ENCODE measurements around the gene TMC2.
"Not testable (repeated sequence)": the region's sequence is repeated elsewhere in the genome, so short reads cannot be mapped to it uniquely, and the experiment has no call there.

TMC2 gene

DNA sequence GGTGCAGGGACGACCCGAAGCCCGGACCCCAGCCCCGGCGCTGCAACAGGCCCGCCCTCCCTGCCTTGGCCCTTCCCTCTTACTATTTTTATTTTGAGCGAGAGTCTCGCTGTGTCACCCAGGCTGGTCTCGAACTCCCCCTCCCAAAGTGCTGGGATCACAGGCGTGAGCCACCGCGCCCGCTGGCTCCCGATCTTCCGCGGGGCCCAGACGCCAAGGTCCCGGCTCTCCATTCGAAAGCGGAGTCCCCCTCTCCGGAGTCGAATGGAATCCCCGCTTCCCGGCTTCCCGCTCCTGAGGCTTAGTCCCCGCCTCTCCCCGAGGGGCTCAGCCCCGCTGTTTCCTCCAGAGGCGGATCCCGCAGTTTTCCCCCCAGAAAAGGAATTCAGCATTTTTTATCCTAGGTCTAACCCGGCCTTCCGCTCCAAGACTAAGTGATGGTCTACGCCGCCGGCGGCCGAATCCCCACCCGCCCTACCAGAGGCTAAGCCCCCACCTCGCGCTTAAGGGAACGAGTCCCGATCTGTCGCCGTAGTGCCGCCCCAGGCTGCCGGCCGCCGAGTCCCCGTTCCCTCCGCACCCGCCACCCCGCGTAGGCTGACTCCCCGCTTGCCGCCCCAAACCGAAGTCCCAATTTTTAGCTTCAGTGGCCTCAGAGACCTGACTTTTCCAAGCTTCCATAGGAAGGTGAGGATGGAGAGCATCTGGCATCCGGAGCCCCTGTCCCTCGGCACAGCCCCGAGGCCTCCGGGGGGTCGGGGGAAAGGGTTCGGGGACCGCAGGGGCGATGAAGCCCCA lies 11.5 kb upstream of the TMC2 start:
- DNase-seq, result peak in 27 of 51 donors; percentile 12 to 83 (median 48)

DNA sequence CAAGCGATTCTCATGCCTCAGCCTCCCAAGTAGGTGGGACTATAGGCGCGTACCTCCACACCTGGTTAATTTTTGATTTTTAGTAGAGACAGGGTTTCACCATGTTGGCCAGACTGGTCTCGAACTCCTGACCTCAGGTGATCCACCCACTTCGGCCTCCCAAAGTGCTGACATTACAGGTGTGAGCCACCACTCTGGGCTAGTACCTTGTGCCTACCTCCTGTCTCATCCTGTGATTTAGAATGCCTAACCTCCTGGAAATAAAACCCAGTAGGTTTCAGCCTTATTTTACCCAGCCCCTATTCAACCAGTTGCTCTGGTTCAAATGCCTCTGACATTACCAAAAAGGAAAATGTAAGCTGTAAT lies 10.2 kb upstream of the TMC2 start:
- DNase-seq, result not testable (repeated sequence)

DNA sequence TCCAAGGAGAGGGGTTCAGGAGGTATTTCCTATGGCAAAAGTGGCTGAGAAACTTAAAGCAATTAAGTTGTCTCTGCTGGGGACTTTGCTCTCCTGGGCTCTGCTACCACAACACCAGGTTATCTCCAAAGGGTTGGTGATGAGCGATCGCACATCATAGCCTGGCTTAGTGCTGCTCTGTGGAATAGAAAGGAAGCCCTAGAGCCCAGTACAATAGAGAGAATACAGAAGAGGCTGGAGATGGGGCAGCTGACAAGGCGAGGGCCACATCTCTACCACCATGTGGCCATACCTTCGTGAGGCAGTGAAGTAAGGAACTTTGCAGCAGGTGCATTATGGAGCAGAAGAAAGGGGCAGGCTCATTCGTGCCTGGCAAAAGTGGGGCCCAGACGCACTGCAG lies 8.6 kb upstream of the TMC2 start:
- no peak for DNase-seq

DNA sequence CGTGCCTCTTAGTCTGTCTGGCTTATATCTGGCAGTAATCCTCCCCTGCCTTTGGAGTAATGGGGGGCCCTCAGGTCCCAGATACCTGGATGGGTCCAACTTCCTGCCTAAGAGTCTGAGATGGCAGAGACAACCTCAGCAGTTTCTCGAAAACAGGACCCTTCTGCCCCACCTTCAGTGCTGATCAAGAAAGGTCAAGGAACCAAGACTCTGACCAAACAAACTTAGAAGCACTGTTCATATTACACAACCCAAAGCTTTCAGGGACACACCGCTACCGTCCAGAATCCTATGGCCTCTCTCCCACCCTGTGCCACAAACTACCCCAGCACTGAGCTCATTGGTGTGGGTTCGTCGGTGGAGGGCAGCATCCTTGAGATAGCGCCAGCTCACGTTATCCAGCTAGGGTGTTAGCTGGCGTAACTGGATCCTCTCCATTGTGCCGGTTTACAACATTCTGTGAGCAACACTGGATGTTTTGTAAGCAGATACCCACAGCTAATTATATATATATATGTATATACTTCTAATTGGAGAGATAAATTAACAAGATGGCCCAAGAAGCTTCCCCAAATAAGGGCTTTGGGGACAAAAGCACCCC lies 7.6 kb upstream of the TMC2 start:
- DNase-seq, result no peak

GRCh38 chr20:2533118-2533517 lies 3.3 kb upstream of the TMC2 start:
- DNase-seq, result no peak

DNA sequence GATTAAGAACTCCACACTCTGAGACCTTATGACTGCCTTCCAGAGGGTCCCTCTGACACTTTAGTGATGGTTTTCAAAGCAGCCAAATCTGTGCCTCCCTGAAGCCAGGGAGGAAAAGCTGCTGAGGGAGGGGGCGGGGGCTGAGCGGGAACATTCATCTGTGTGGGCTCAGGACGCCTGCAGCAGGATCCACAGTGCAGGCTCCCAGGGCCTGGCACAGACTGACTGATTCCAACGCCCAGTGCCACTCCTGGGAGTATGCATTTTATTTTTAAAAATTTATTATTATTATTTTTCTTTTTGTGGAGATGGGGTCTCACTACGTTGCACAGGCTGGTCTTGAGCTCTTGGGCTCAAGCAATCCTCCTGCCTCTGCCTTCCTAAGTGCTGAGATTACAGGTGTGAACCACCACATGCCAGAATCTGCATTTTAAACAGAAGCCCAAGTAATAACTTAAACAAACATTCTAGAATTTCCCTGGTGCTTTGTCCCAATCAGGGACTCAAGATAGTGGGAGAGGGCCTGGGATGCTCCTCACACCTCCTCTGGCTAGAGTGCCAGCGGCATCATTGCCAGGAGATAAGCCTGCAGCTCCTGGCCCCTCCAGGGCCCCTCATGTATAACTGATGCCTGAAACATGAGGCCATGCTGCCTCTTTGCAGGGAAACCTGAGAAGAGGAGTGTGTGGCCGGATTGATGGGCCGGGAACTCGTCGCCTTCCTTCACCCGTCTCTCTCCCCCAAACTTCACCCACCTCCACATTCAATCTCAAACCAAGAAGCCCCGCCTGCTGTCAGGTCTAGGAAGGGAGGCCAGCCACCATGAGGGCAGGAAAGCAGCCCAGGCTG lies 438 bp upstream of the TMC2 start:
- no peak for DNase-seq

DNA sequence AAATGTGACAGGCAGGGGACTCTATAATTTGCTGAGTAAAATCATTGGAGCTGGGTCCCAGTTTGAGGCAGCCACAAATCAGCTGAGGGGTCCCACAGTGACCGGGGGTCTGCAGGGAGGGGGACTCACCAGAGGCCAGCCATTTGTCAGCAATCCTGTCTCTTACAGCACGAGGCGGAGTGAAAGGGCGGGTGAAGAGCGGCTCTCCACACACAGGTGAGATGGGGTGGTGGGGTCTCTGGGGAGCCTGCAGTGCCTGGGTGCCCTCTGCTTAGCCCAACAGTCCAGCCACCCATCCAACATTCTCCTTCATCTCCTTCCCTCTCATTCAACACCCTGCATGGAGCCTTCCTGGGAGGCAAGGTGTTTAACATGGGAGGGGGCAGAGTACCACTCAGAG lies 728 bp downstream of the TMC2 start:
- DNase-seq, result no peak

GRCh38 chr20:2538356-2538755 lies 2.0 kb downstream of the TMC2 start:
- no peak for DNase-seq

GRCh38 chr20:2538931-2539720 lies 2.8 kb downstream of the TMC2 start:
- peak in 13 of 51 donors; percentile 14 to 85 (median 27) for DNase-seq

GRCh38 chr20:2541940-2542339 lies 5.6 kb downstream of the TMC2 start:
- no peak for DNase-seq

DNA sequence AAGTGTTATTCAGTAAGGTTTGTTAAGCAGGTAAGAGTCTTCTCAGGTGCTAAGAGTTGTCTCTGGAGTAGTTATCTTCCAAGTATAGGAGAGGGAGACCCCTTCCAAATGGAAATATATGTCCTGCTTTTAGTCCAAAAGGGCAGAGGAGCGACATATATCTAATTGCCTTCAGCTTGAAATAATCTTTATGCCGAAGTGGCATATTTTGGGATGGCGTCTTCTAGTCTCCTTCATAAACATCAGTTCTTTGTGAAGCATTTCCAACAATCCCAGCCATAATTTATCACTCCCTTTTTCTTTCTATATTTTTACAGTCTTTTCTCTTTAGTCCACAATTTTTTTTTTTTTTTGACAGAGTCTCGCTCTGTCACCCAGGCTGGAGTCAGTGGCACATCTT lies 6.0 kb downstream of the TMC2 start:
- no peak for DNase-seq

DNA sequence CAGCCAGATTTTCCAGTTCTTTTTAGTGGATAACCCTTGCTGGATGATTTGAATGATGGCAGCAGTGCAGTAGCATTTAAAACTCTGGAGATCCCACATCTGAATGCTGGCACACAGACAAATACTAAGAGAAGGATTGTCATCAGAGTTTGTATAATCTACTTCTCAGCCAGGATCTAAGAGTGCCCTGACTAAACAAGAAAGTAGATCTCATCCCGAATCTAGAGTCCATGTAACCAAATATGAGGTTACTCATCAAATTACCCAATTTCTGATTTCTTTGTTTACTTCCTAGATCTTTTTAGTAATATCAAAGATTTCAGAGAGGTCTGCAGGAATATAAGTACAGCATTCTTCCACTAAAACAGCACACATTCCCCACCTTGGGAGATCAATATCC lies 7.8 kb downstream of the TMC2 start:
- no peak for DNase-seq

DNA sequence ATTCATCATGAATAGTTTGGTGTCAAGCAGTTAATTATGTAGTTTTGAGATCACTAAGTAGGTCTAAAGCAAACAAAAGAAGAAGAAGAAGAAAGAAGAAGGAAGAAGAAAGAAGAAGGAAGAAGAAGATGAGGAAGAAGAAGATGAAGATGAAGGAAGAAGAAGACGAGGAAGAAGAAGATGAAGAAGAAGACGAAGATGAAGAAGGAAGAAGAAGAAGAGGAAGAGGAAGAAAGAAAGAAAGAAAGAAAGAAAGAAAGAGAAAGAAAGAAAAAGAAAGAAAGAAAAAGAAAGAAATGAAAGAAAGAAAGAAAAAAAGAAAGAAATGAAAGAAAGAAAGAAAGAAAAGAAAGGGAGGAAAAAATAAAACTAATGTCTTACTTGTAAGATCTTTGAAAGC lies 9.2 kb downstream of the TMC2 start:
- DNase-seq, result no peak

- DNase-seq, result no peak
Measured at GRCh38 chr20:2557873-2558580, 21.7 kb downstream of the TMC2 start.

GRCh38 chr20:2558581-2559278 lies 22.4 kb downstream of the TMC2 start:
- DNase-seq, result peak in 6 of 51 donors; percentile 13 to 49 (median 20)

DNA sequence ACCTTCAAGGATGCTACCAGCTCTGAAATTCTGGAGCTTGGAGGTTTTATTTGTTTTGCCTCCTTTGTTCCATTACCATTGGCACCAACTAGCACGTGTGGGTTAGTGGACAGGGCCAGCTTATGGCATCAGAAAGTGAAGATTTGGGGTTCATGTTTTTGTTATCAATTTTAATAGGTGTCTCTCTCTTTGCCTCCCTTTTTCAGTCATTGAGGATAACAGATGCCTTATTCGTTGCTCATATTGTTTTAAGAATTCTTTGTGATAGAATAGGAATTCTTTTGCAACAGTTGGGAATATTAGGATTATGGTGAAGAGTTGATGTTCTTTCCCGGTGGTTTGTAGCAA lies 22.9 kb downstream of the TMC2 start:
- peak in 1 of 51 donors; percentile 66 for DNase-seq

GRCh38 chr20:2559651-2560050 lies 23.3 kb downstream of the TMC2 start:
- DNase-seq, result peak in 19 of 51 donors; percentile 2 to 75 (median 32)

DNA sequence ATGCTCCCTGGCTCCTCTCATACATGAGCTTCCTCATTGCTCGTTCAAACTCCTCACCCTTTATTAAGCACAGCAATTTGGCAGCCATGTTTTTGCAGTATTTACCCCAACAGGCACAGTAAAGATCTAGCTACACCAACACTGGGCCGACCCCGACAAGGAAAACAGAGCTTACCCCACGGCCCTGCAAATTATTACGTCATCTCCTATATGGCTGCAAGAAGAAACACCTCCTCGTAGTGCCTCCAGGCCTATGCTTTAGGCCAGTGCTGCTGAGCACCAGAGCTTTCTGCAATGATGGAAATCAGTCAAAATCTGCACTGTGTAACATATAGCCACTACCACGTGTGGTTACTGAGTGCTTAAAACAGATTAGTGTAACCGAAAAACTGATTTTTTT lies 26.7 kb downstream of the TMC2 start:
- DNase-seq, result no peak

- DNase-seq, result no peak
Measured at GRCh38 chr20:2564406-2564805, 28.0 kb downstream of the TMC2 start.

GRCh38 chr20:2575682-2576081 lies 39.3 kb downstream of the TMC2 start:
- no peak for DNase-seq

All from hypothalamus (tissue), 51 donors.